22Rv1 (cell line): Measurements from ENCODE around the gene FOXD3.

Source experiments
- H3K27ac ChIP-seq: fragments of 450-650 bp; 2 replicates; pipeline ENCODE4 v1.5.1; 2017
- ZFX ChIP-seq: fragments of 450-650 bp; IDR thresholded peaks from 2 replicates; pipeline ENCODE4 v1.6.1; 2017; ENCODE audit warnings: antibody characterized with exemption, borderline replicate concordance
- TF ChIP-seq, protein P1 (sequence below): fragments of 450-650 bp; IDR thresholded peaks from 2 replicates; pipeline ENCODE4 v1.5.1; 2017; ENCODE audit warnings: mild to moderate bottlenecking

Gene FOXD3

DNA sequence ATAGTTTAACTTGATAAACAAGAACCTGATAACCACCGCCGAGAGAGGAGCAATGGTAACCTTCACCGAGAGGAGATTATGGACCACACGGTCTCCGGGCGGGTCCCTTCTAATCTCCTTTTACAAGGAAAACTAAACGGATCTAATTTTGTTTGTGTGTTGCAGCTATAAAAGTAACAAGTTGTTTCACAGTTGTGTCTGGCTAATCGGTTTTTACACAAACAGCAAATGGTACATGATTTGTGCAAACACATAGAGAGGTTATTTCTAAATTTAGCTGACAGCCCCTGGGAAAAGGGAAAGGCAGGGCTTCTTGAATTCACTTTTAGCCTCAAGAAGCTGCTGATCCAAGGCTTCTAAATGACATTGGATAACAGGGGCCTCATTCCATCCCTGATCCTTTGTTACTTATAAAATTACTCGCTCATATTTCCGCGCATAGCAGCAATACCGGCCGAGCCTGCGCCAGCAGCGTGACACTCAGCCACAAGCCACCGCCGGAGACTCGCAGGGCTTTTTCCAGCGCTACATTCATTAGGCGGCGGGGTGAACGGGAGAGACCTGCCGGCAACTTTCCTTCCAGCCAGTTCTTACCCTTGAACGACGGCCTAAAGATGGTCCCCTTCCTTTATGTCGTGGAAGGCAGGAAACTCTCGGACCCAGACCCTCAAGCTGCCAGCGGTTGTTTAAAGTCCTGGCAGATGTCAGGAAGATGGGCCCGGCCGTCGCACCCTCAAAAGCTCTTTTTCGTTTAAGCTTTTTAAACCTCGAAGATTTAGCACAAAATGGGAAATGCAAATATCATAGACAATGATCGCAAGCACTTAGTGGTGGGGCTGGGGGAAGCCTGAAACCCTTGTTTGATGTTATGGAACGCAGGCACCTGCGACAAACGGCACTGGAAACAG, 4.4 kb downstream of the FOXD3 start:
- TF ChIP-seq ZFX, result no peak
- TF ChIP-seq, protein P1, sequence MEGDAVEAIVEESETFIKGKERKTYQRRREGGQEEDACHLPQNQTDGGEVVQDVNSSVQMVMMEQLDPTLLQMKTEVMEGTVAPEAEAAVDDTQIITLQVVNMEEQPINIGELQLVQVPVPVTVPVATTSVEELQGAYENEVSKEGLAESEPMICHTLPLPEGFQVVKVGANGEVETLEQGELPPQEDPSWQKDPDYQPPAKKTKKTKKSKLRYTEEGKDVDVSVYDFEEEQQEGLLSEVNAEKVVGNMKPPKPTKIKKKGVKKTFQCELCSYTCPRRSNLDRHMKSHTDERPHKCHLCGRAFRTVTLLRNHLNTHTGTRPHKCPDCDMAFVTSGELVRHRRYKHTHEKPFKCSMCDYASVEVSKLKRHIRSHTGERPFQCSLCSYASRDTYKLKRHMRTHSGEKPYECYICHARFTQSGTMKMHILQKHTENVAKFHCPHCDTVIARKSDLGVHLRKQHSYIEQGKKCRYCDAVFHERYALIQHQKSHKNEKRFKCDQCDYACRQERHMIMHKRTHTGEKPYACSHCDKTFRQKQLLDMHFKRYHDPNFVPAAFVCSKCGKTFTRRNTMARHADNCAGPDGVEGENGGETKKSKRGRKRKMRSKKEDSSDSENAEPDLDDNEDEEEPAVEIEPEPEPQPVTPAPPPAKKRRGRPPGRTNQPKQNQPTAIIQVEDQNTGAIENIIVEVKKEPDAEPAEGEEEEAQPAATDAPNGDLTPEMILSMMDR, result no peak
- no peak overlapping the region for H3K27ac ChIP-seq

DNA sequence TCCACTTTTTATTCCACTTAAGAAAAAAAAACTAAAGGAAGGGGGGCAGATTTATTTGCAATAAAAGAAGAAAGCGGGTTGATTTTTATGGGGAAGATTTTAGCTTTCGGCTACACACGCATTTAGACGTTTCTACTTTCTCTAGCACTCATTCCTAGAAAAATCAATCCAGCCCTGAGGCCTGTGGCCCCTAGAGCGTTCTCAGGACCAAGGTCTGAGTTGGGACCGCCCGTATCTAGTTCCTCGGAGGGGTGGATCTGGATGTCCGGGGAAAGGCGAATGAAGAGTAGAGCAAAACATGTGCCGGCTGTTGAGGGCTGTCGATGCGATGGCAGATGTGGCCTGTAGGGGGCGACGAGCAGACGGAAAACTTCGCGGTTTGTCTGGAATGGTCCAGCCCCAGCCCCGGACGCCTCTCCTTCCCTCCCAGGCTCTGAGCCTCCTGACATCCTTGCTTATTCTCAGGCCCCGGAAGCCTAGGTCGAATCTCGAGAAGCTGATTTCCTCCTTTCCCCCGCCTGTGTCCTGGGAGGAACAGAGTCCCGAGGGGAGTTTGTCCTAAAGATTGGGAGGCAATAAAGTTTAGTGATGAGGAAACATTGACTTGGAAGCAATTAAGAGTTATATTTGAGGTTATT, 5.2 kb downstream of the FOXD3 start:
- no peak for TF ChIP-seq ZFX
- TF ChIP-seq, protein P1, result peak; percentile 92
- no peak overlapping the region for H3K27ac ChIP-seq

DNA sequence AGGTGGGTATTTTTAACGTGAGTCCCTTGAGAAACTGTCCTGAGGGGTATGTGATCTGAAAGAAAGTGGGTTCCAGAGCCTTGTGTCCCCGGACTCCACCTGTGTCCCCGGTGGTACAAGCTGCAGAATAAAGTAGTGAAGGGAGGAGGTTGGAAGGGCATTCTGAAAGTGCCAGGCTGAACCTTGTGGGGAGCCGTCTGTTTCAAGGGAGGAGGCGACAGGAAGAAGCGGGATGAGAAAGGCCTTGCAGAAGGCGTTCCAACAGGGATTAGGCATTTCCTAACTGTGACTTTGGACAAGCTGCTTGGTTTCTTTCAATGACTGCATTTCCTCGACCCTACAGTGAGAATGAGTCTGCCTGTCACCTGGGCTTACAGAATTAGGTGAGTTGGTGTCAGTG, 5.8 kb downstream of the FOXD3 start:
- H3K27ac ChIP-seq, result no peak overlapping the region
- TF ChIP-seq, protein P1, result no peak
- TF ChIP-seq ZFX, result no peak

DNA sequence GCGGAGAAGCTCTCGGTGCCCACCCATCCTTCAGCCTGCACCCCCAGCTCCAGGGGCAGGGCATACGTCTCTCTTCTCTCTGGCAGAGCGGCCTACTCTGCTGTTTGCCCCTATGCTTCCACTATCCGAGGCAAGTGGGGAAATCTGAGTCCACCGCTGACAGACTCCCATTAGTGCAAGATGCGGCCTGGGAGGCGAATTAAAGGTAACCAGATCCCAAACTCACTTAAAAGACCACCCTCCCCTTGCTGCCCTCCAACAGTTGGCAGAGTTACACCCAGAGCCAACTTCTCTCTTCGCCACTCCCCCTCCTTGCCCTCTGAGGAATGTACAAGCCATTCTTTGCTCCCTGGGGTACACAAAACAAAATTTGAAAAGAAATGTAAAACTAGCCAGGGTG, 6.4 kb downstream of the FOXD3 start:
- no peak overlapping the region for H3K27ac ChIP-seq
- TF ChIP-seq ZFX, result no peak
- TF ChIP-seq, protein P1, result no peak

DNA sequence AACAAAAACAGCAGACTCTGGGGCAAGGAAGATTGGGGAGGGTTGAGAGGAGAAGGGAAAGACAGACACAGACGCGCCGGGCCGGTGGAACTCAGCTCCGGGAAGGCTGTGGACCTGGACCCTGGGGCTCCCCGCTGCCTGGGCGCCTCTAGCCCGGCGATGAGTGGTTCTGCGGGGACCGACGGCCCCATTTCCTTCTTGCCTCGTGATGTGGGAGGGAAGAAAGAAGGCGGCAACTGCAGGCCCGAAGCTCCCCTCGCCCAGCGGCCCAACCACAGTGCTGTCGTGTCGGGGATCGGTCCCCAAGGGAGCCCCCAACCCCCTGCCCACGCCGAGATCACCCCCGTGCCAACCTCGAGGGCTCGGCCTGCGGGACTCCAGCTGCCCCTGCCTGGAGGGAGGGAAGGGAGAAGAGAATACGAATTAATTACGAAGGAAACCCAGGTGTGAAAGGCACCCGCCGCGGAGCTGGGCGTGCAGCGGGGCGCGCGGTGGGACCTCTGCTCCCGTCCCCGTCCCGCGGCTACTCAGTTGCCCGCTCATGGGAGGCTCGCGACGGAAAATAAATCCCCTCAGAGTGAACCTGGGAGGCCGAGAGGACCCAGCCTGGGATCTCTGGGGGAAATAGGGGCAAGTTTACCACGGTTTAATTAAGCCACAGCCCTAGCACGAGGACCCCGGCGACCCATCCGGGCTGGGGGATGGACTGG, 7.4 kb downstream of the FOXD3 start:
- no peak overlapping the region for H3K27ac ChIP-seq
- TF ChIP-seq, protein P1, result no peak
- no peak for TF ChIP-seq ZFX

DNA sequence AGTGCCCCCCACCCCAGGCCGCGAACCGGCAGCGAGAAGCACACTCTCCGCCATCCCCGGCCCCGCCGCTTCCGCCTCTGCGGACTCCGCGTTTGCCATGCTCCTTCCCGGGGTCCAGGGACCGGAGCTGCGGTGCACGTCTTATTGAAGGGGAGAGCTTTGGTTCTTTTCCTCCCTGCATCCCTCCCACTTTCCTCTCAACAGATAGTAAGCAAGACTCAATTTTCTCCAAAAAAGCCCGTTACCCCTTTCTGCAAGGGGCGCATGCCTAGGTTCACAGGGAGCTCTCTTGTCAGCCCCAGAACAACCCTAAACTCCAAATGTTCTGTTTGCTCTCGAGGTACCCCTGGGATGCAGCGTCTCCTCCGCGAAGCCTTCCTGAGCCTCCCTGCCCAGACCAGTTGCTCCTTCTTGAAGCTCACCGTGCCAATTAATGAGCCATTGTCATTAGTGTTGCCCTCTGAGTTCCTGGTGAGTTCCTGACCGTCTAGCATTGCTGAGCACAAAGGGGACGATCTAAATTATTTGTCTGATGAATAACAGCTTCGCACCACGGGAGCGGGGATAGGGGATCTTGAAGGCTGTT, 8.1 kb downstream of the FOXD3 start:
- H3K27ac ChIP-seq, result no peak overlapping the region
- TF ChIP-seq, protein P1, result no peak
- no peak for TF ChIP-seq ZFX
